HL-60 (cell line): ENCODE measurements around the gene EPHB3.

Experiments used
- POLR2AphosphoS5 ChIP-seq: IDR thresholded peaks from 2 replicates; pipeline ENCODE4 v1.6.1; 2012; ENCODE audit warnings: low read depth
- TF ChIP-seq, protein P1 (sequence below): IDR thresholded peaks from one replicate; pipeline ENCODE4 v1.5.1; 2011; ENCODE audit warnings: low read length, control low read depth, inconsistent platforms; ENCODE audit not compliant: insufficient read depth
- TF ChIP-seq, protein P2 (sequence below): IDR thresholded peaks from 2 replicates; pipeline ENCODE4 v1.6.1; 2012; ENCODE audit warnings: low read depth; ENCODE audit not compliant: insufficient replicate concordance

DNA sequence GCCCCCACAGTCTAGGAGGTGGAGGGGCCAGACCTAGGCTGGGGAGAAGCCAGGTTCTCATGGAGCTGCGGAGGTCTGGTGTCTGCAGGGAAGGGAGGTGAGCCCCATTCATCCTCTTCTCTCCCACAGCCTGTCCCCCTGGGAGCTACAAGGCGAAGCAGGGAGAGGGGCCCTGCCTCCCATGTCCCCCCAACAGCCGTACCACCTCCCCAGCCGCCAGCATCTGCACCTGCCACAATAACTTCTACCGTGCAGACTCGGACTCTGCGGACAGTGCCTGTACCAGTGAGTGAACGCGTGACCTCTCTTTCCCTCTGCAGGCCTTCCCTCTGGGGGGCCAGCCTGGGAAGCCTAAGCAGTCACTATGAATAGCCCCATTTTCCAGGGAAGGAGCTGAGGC is 14.1 kb downstream of the EPHB3 start:
- TF ChIP-seq, protein P1, sequence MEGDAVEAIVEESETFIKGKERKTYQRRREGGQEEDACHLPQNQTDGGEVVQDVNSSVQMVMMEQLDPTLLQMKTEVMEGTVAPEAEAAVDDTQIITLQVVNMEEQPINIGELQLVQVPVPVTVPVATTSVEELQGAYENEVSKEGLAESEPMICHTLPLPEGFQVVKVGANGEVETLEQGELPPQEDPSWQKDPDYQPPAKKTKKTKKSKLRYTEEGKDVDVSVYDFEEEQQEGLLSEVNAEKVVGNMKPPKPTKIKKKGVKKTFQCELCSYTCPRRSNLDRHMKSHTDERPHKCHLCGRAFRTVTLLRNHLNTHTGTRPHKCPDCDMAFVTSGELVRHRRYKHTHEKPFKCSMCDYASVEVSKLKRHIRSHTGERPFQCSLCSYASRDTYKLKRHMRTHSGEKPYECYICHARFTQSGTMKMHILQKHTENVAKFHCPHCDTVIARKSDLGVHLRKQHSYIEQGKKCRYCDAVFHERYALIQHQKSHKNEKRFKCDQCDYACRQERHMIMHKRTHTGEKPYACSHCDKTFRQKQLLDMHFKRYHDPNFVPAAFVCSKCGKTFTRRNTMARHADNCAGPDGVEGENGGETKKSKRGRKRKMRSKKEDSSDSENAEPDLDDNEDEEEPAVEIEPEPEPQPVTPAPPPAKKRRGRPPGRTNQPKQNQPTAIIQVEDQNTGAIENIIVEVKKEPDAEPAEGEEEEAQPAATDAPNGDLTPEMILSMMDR, result no peak
- no peak for TF ChIP-seq POLR2AphosphoS5
- TF ChIP-seq, protein P2, sequence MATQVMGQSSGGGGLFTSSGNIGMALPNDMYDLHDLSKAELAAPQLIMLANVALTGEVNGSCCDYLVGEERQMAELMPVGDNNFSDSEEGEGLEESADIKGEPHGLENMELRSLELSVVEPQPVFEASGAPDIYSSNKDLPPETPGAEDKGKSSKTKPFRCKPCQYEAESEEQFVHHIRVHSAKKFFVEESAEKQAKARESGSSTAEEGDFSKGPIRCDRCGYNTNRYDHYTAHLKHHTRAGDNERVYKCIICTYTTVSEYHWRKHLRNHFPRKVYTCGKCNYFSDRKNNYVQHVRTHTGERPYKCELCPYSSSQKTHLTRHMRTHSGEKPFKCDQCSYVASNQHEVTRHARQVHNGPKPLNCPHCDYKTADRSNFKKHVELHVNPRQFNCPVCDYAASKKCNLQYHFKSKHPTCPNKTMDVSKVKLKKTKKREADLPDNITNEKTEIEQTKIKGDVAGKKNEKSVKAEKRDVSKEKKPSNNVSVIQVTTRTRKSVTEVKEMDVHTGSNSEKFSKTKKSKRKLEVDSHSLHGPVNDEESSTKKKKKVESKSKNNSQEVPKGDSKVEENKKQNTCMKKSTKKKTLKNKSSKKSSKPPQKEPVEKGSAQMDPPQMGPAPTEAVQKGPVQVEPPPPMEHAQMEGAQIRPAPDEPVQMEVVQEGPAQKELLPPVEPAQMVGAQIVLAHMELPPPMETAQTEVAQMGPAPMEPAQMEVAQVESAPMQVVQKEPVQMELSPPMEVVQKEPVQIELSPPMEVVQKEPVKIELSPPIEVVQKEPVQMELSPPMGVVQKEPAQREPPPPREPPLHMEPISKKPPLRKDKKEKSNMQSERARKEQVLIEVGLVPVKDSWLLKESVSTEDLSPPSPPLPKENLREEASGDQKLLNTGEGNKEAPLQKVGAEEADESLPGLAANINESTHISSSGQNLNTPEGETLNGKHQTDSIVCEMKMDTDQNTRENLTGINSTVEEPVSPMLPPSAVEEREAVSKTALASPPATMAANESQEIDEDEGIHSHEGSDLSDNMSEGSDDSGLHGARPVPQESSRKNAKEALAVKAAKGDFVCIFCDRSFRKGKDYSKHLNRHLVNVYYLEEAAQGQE, result no peak
